Lung (tissue), 12 donors: Measurements from ENCODE around the gene ASTN2. TPM values are rescaled to one million over a fixed set of nuclear protein-coding genes. Genes with fewer than 3 reads are reported as not detected.

Experiments
- ATAC-seq: fragments of 200-7000 bp; cut with Tn5 transposase; one replicate; pipeline ENCODE4 v1.9.1; 2020; ENCODE audit warnings: moderate number of reproducible peaks; ENCODE audit not compliant: insufficient read depth, low FRiP score
- DNase-seq, 3 donors: peaks; one replicate each; pipeline ENCODE4 v3.0.0-alpha.2; 2013 to 2017
- H3K27ac ChIP-seq, 2 donors: one replicate each; pipeline ENCODE4 v1.5.1; 2013; ENCODE audit warnings: mild to moderate bottlenecking in 2 of 2, moderate library complexity in 2 of 2, control low read depth in 1 of 2, inconsistent platforms in 1 of 2, low read depth in 1 of 2, low read length in 1 of 2
- H3K27me3 ChIP-seq, 3 donors: one replicate each; pipeline ENCODE4 v1.5.1; 2013; ENCODE audit warnings: low read length in 2 of 3; ENCODE audit not compliant: control insufficient read depth in 3 of 3, insufficient read depth in 3 of 3
- H3K36me3 ChIP-seq, 4 donors: one replicate each; pipeline ENCODE4 v1.5.1; 2013; ENCODE audit warnings: low read length in 4 of 4, mild to moderate bottlenecking in 1 of 4, moderate library complexity in 1 of 4; ENCODE audit not compliant: control insufficient read depth in 4 of 4, insufficient read depth in 4 of 4
- H3K4me1 ChIP-seq, 5 donors: one replicate each; pipeline ENCODE4 v1.5.1; 2013; ENCODE audit warnings: low read length in 5 of 5, mild to moderate bottlenecking in 2 of 5, moderate library complexity in 1 of 5; ENCODE audit not compliant: control insufficient read depth in 5 of 5, insufficient read depth in 5 of 5
- H3K4me3 ChIP-seq: one replicate; pipeline ENCODE4 v1.5.1; 2013; ENCODE audit warnings: mild to moderate bottlenecking, control low read depth, moderate library complexity
- H3K9ac ChIP-seq, 2 donors: one replicate each; pipeline ENCODE4 v1.5.1; 2013; ENCODE audit warnings: low read length in 2 of 2, control low read depth in 1 of 2; ENCODE audit not compliant: insufficient read depth in 1 of 2
- H3K9me3 ChIP-seq, 4 donors: one replicate each; pipeline ENCODE4 v1.5.1; 2013; ENCODE audit warnings: low read length in 3 of 4, mild to moderate bottlenecking in 1 of 4, moderate library complexity in 1 of 4; ENCODE audit not compliant: control insufficient read depth in 4 of 4, insufficient read depth in 3 of 4
- CTCF ChIP-seq: IDR thresholded peaks from 2 replicates; pipeline ENCODE4 v1.5.1; 2012; ENCODE audit warnings: mild to moderate bottlenecking; ENCODE audit errors: control extremely low read depth, extremely low read depth
- WGBS, 2 donors: extraction: QIAGEN DNeasy Blood & Tissue Kit; methylation state at CpG; one replicate each; pipeline ENCODE4 v1.1.7; 2013; 5-methylcytosine and 5-hydroxymethylcytosine counted together
- polyA plus RNA-seq, 2 donors: library from polyadenylated mRNA; stranded (reverse); fragments of 200-250 nt; gene quantifications; one replicate each; pipeline ENCODE4 v1.2.1, GENCODE V29; 2013
- total RNA-seq, 2 donors: library from RNA; depleted of rRNA in 1 of 2; stranded (reverse); fragments of >200 nt in 1 of 2; gene quantifications; one replicate each; pipeline ENCODE4 v1.2.1, GENCODE V29; 2014 to 2021
- donor health status: control.
- donor health status: control.
- donor health status: Bipolar disorder and iron deficiency.
- donor health status: healthy.
- donor health status: DM: yes; HTN: yes; CAD: no.

ASTN2 gene
- total and polyA plus RNA-seq, 4 donors = 1.4 to 7.0 (median 3.3) TPM

GRCh38 chr9:116585896-116586295 is 829.0 kb downstream of the ASTN2 start:
- 95 to 97% methylated on average over 1 of the region's 1 CpG for WGBS, 2 donors
- H3K9ac ChIP-seq = no peak overlapping the region
- H3K9me3 ChIP-seq = peaks cover 0 to 10% (median under 1%) of the 10 kb centered on the region in 4 donors
- no peak overlapping the region for H3K4me3 ChIP-seq
- no peaks in the 10 kb centered on the region for H3K36me3 ChIP-seq
- H3K27me3 ChIP-seq = no peaks in the 10 kb centered on the region
- H3K4me1 ChIP-seq = peaks cover 0 to 3% (median 0%) of the 10 kb centered on the region in 5 donors
- DNase-seq (no peak), ATAC-seq (no peak)
- no peak for TF ChIP-seq CTCF
- no peak overlapping the region for H3K27ac ChIP-seq

- Histone ChIP-seq H3K9ac (no peak overlapping the region), H3K4me1 (peaks cover 0 to 5% (median 2%) of the 10 kb centered on the region in 5 donors), H3K9me3 (peaks cover 0 to 10% (median under 1%) of the 10 kb centered on the region in 4 donors), H3K4me3 (no peak overlapping the region), H3K27ac (no peak overlapping the region), H3K36me3 (no peaks in the 10 kb centered on the region), H3K27me3 (no peaks in the 10 kb centered on the region)
- ATAC-seq (no peak), DNase-seq (no peak)
- TF ChIP-seq CTCF = no peak
These were observed 829.7 kb downstream of the ASTN2 start for GRCh38 chr9:116585204-116585603.

GRCh38 chr9:116580853-116581252 is 834.0 kb downstream of the ASTN2 start:
- no peak for TF ChIP-seq CTCF
- peaks cover 0 to 10% (median 2%) of the 10 kb centered on the region in 5 donors for H3K4me1 ChIP-seq
- no peaks in the 10 kb centered on the region for H3K27me3 ChIP-seq
- DNase-seq = peak in 1 of 3 donors; percentile 46
- no peaks in the 10 kb centered on the region for H3K36me3 ChIP-seq
- no peak overlapping the region for H3K27ac ChIP-seq
- no peaks in the 10 kb centered on the region for H3K9me3 ChIP-seq
- H3K9ac ChIP-seq = no peak overlapping the region
- no peak overlapping the region for H3K4me3 ChIP-seq
- ATAC-seq = no peak
- 60 to 73% methylated on average over 1 of the region's 1 CpG for WGBS, 2 donors

DNA sequence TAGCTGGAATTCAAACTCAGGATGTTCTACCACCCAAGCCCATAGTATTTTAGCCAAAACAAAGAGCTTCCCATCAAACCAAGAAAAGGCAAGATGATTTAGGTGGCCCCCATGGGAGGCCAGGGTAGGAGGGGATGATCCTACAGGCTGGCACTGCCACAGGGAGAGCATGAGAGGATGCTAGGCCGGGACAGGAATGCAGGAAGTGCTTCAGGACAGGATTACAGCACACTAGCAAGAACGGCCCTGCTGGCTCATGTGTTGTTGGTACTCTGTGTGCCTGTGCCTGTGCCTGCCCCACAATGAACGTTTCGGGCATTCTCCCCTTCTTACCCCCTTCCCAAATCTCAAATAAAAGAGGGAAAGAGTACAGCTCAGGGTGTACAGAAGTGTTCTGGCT is 838.5 kb downstream of the ASTN2 start:
- no peak for TF ChIP-seq CTCF
- Histone ChIP-seq H3K4me3 (no peak overlapping the region), H3K9me3 (no peaks in the 10 kb centered on the region), H3K9ac (no peak overlapping the region), H3K4me1 (peaks cover 2 to 30% (median 13%) of the 10 kb centered on the region in 5 donors), H3K27me3 (no peaks in the 10 kb centered on the region), H3K36me3 (no peaks in the 10 kb centered on the region), H3K27ac (no peak overlapping the region)
- ATAC-seq = no peak
- no peak for DNase-seq
- WGBS, 2 donors = 59 to 74% methylated on average over 4 of the region's 4 CpGs
